Adrenal gland (tissue), 5 donors: ENCODE results near the gene PRKAG3.

Experiments
- CTCF ChIP-seq, 6 experiments: fragments of 450-650 bp in 4 of 6; fragments of 200-600 bp in 2 of 6; sonication (generic) in 1 of 6; IDR thresholded peaks; 1 replicate in 5 of 6; 2 replicates in 1 of 6; pipeline versions ENCODE4 v1.5.1 to v1.8.0; 2016 to 2021; ENCODE audit warnings: antibody characterized with exemption in 6 of 6, mild to moderate bottlenecking in 2 of 6, moderate library complexity in 1 of 6
- POLR2A ChIP-seq, 2 donors: fragments of 450-650 bp; IDR thresholded peaks; one replicate each; pipeline ENCODE4 v1.6.1; 2017; ENCODE audit warnings: antibody characterized with exemption in 2 of 2, mild to moderate bottlenecking in 2 of 2, moderate library complexity in 1 of 2
- donor health status: DM: no; HTN: no; CAD: no.

GRCh38 chr2:218877331-218877730, 45.7 kb upstream of the PRKAG3 start:
- TF ChIP-seq CTCF (IDR thresholded peaks at IDR 0.05): no peak
- no peak for TF ChIP-seq POLR2A (IDR thresholded peaks at IDR 0.05)
